ENCODE measurements around the gene GKN2. TPM values are rescaled to one million over a fixed set of nuclear protein-coding genes. Genes with fewer than 3 reads are reported as not detected.

GKN2 gene
- total RNA-seq, 1 experiment from 2014 or later, result not detected

DNA sequence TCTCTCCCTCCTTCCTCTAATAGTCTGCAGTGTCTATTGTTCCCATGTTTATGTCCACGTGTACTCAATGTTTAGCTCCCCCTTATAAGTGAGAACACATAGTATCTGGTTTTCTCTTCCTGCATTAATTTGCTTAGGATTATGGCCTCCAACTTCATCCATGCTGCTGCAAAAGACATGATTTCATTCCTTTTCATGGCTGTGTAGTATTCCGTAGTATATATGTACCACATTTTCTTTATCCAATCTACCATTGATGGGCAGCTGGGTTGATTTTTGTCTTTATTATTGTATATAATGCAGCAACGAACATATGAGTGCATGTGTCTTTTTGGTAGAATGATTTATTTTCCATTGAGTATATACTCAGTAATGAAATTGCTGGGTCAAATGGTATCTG, 13.8 kb downstream of the GKN2 start:
- no peak overlapping the region for H3K56ac ChIP-seq (ENCODE audit: insufficient read length, low read depth, low read length)
- H2AFZ ChIP-seq (ENCODE audit: low read length), result no peak overlapping the region
- no peaks in the 10 kb centered on the region for H3K79me2 ChIP-seq (ENCODE audit: insufficient read depth, low read length)
- no peaks in the 10 kb centered on the region for H3K4me1 ChIP-seq (ENCODE audit: insufficient read depth, low read length)
- H3K27ac ChIP-seq (ENCODE audit: insufficient read length, low read depth, low read length), result no peak overlapping the region
- no peaks in the 10 kb centered on the region for H3K9me3 ChIP-seq (ENCODE audit: control insufficient read depth, low read depth, low read length)
- H3K14ac ChIP-seq (ENCODE audit: insufficient read depth, low read length), result no peak overlapping the region
- H4K8ac ChIP-seq (replicated peaks; ENCODE audit: insufficient read length, low read depth, low read length), result no peak overlapping the region
- Mint-ChIP-seq H3K9me3 (peaks cover 3 to 7% of the 10 kb centered on the region in 2 experiments; a peak in 2 of 5 replicates), H3K36me3 (ENCODE audit: insufficient read depth in 1 of 3, low read depth in 3 of 3) (no peaks in the 10 kb centered on the region), H3K27ac (no peak overlapping the region), H3K4me3 (no peak overlapping the region), H3K4me1 (peaks cover 4% of the 10 kb centered on the region in 2 experiments), H3K27me3 (ENCODE audit: low read depth) (peaks cover 7% of the 10 kb centered on the region)
- H3K27me3 ChIP-seq (ENCODE audit: insufficient read depth, low read length), result no peaks in the 10 kb centered on the region
- no peak overlapping the region for H2BK15ac ChIP-seq (ENCODE audit: low read depth, low read length)
- no peaks in the 10 kb centered on the region for H3K79me1 ChIP-seq (ENCODE audit: insufficient read depth, low read depth, low read length, poor library complexity, severe bottlenecking)
- H3K23me2 ChIP-seq (ENCODE audit: insufficient read length, low read depth, low read length, poor library complexity, severe bottlenecking), result no peaks in the 10 kb centered on the region
- H3K9ac ChIP-seq (ENCODE audit: extremely low read depth, insufficient read length, low read length), result no peak overlapping the region
- TF ChIP-seq, protein P1, sequence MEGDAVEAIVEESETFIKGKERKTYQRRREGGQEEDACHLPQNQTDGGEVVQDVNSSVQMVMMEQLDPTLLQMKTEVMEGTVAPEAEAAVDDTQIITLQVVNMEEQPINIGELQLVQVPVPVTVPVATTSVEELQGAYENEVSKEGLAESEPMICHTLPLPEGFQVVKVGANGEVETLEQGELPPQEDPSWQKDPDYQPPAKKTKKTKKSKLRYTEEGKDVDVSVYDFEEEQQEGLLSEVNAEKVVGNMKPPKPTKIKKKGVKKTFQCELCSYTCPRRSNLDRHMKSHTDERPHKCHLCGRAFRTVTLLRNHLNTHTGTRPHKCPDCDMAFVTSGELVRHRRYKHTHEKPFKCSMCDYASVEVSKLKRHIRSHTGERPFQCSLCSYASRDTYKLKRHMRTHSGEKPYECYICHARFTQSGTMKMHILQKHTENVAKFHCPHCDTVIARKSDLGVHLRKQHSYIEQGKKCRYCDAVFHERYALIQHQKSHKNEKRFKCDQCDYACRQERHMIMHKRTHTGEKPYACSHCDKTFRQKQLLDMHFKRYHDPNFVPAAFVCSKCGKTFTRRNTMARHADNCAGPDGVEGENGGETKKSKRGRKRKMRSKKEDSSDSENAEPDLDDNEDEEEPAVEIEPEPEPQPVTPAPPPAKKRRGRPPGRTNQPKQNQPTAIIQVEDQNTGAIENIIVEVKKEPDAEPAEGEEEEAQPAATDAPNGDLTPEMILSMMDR (conservative IDR thresholded peaks at IDR 0.05), result no peak
- no peaks in the 10 kb centered on the region for H4K20me1 ChIP-seq (ENCODE audit: control insufficient read depth, insufficient read depth, insufficient read length)
- no peak overlapping the region for H3K4me2 ChIP-seq (ENCODE audit: insufficient read depth, insufficient read length, low read length)
- H4K91ac ChIP-seq (ENCODE audit: insufficient read length, low read depth, low read length), result no peak overlapping the region
- WGBS (ENCODE audit: extremely low coverage, insufficient read length, low lambda C conversion rate), result no CpG with 5 or more reads among the region's 3 CpGs
- no peak overlapping the region for H2AK5ac ChIP-seq (ENCODE audit: insufficient read length, low read length)
- no peak for DNase-seq
- no peak overlapping the region for H4K5ac ChIP-seq (ENCODE audit: insufficient read length, low read depth, low read length)
- H2BK5ac ChIP-seq (ENCODE audit: insufficient read length, low read length), result no peak overlapping the region
- H2BK120ac ChIP-seq (ENCODE audit: low read depth, low read length, poor library complexity, severe bottlenecking), result no peak overlapping the region
- no peak overlapping the region for H3K23ac ChIP-seq (ENCODE audit: insufficient read length, low read depth, low read length)
- H3K18ac ChIP-seq (ENCODE audit: insufficient read length, low read depth, low read length), result no peak overlapping the region
- no peak overlapping the region for H3K4ac ChIP-seq (ENCODE audit: low read depth, low read length)
- no peak overlapping the region for H2BK20ac ChIP-seq (ENCODE audit: low read depth, low read length, poor library complexity, severe bottlenecking)
- H2BK12ac ChIP-seq (ENCODE audit: insufficient read length, low read depth, low read length), result no peak overlapping the region
- no peak overlapping the region for H3T11ph ChIP-seq (ENCODE audit: low read length)

All from H9 (cell line).